ENCODE measurements around the gene PCLO.
"Not testable (repeated sequence)": the region's sequence is repeated elsewhere in the genome, so short reads cannot be mapped to it uniquely, and the experiment has no call there.

The PCLO gene

DNA sequence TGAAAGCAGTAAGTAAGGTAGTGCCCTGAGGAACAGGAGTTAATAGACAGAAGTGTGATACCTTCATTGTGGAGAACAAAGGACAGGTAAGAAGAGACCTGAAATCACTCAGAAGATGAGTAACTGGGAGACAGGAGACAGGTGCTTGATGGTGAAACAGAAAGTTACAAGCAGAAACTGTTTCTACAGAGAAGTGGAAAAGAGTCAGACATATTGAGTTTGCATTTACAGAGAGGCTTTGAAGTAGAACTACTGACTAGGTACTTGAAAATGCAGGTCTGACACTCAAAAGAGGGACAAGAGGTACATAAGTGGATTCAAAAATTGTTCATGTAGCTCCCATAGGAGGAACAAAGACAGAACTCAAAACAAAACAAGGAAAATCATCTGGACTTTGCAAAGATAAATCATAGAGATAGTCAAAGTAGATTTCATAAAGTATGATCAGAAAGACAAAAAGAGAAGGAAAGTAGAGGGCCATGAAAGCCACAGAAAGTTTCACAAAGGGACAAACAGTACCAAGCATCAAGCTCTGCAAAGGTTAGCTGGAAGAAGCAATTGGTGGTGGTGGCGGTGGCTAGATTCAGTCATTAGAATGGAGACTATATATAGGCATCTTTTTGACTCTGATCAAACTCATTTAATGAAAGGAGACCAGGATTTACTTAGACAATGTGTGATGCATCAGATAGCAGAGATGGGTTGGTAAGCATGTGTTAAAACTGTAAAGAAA, 198.4 kb downstream of the PCLO start:
- DNase-seq (ENCODE audit: low spot score), result no peak

DNA sequence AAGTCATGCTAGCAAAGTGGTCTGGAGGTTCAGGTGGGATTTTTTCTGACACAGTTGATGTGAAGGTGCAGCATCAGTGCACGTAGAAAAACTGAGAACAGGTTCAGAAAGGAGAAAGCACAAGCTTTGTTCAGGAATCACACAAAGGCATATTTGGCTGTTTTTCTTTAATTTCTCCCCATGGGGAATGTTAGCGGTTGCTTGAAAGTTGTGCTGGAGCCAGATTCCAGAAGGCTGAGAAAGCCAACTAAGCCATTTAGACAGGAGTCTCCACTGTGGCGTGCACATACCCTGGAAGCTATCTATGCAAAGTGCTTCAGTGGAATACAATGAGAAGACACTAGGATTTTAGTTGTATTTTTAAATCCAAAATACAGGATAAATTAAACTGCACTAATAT, 201.4 kb downstream of the PCLO start:
- DNase-seq (ENCODE audit: low spot score), result no peak

DNA sequence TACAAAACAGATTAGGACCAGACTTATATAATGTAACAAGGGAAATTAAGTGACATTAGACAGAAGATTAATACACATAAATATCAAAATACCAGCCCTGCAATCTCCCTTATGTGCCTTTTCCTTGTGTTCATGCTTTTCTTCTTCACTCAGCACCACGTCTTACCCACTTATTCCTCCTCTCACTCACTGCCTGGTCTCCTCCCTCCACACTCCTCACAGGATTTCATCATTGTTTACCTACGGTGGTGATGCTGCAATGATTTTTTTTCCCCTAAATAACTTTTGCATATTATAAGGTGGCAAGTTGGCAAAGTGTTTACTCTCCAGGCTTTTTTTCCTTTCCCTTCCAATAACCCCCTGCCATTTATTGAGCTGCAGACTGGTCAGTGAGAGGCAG, 203.2 kb downstream of the PCLO start:
- no peak for DNase-seq (ENCODE audit: low spot score)

DNA sequence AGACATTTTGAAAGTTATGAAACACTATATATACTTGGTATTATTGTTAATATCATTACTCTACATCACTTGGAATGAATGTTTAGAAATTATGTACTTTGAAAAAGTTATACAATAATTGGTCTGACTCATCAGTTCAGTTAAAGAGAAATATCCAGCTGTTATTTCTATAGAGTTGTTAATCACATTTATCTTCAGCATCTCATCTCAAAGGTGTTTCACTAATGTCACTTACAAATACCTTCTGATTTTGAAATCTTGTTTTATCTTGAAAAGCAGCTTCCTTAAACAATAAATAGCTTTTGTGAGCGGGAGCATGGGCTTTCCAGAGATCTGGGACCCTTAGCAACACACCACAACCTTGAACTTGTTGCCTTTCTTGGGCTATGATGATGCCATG, 205.2 kb downstream of the PCLO start:
- DNase-seq (ENCODE audit: low spot score), result no peak

DNA sequence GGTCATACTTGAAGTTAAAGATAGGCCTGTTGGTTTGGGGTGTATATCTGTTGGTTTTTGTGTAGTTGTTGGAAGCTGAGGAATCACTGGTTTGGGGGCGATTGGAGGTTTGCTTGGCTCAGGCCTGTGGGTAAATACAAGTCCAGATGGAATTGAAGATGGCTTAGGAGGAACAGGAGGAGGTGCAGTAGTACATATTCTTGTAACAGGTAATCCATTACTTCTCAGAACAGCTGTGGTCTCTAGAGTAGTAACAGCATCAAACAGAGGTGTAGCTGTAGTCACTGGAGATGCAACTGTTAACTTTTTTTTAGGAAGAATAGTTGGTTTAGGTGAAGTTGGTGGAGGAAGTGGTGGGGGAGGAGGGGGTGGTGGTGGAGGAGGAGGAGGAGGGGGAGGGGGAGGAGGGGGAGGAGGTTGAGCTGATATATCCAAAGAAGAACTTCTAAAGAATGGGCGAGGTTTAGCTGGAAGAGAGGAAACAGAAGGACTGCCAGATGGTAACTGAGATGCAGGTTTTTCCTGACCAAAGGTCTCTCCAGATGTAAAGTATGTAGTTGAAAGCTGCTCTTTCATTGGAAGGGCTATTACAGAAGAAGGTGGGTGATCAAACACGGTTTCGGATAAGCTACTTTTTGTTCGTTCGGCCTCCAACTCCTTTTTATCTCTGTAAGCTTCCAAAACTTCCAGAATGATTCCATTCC, 209.2 kb downstream of the PCLO start:
- DNase-seq (ENCODE audit: low spot score), result no peak

DNA sequence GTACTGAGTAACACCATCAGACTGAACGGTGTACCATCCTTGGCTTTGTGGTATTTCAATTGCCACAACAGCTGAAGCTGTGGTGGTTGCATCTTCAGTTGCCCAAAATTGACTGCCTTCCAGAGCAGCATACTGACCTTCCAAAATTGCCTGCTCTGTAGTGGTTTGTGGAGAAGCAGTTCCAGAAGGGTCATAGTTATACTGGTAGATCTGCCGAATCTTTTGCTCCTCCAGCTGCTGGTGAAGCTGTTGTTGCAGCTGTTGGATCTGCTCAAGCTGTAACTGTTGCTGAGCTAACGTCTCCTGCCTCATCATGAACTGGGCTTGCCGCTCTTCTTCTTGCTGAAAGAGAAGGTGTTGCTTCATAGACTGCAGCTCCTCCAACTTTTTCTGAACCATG, 212.2 kb downstream of the PCLO start:
- DNase-seq (ENCODE audit: low spot score), result no peak

DNA sequence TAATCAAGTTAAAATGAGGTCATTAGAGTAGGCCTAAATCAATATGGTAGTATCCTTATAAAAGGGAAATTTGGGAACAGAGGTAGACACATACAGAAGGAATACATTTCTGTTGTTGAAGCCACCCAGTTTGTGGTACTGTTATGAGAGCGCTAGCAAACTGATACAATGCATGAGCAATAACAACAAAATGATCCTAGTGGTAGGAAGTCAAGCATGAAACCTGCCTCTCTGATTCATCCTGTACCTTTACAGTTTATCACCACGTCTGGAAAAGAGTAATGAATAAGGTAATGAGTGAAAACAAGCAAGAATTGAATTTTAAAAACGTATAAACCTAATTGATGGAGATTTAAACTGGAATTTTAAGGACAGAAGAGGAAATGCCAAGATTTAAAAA, 217.2 kb downstream of the PCLO start:
- no peak for DNase-seq (ENCODE audit: low spot score)

DNA sequence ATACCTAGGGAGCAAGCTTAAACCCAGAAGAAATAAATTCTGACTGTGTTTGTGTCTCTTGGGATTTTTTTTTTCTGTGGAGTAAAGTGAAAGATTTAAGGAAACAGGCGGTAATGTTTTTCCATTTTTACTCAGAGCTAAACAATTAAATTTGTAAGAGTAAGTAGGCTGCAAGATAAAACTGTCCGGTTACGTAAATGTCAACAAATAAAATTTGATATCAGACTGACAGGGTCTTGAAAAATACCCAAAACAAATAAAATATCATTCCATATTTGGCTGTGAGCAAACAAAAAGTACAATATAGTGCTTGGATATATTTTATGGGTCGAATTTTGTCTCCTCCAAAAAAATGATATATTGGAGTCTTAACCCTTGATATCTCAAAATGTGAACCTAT, 217.6 kb downstream of the PCLO start:
- DNase-seq (ENCODE audit: low spot score), result no peak

DNA sequence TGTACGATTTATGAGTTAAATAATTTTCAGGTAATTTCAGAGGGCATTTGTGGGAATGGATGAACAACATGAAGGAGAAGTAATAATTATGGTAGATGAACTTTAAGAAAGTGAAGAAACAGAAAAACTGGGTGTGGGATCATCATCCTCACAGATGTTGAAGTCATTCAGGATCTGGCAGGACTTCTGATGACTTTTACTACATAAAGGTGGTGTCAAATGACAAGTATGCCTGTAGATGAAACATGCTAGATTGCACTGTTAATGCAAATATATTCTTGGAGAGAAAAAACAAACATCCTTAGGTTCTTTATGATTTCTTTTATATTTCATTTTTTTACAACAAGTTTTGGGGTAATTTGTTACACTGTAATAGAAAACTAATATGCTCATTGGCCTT, 230.2 kb downstream of the PCLO start:
- DNase-seq (ENCODE audit: low spot score), result no peak

DNA sequence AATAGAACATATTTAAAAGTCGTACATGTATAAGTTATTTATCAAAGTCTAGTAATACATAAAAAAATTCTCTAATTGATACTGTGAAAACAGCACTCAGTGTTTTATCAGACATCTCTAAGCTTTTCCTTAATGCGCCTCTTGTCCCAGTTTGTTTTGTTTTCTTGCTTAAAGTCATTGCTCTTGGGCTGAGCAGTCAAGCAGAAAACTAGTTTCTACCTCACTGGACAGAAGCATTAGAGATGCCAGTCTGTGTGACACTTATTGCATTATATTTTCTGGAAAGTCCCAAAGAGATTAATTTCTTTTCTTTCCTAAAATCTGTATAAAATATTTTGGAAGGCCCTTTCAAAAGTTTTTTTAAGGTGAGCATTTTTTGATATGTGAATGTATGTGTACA, 236.2 kb downstream of the PCLO start:
- no peak for DNase-seq (ENCODE audit: low spot score)

DNA sequence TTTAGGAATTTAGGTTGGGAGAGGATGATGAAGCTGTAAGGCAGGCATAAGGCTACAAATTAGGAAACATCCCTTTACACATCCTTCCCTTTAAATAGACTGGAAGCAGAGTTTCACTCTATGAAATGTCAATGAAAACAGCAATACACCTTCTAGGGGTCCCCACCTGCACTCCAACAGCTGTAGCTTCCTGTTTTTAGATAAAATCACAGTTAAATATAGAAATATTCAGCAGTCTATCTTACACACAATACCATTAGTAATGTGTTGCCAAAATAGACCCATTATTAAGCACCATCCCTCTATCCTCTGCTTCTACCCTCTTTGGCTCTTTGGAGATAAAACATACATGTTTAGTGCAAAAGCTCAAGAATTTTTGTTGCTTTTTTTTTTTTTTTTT, 237.4 kb downstream of the PCLO start:
- DNase-seq (ENCODE audit: low spot score), result no peak

DNA sequence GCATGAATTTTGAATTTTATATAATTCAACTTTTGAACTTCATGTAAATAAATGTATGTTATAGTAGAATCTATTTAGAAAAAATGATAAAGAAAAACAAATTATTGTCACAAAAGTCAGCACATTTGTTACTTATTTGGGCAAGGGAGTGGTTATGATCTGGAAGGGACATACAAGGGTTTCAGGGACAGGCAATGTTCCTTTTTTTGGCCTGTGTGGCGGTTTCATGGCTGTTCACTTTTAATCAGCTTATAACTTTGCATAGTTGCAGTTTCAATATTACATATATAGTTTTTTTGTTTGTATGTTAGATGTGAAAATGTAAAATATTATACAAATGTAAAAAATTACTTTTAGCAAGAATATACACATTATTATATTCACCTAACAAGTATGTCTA, 256.2 kb downstream of the PCLO start:
- no peak for DNase-seq (ENCODE audit: low spot score)

DNA sequence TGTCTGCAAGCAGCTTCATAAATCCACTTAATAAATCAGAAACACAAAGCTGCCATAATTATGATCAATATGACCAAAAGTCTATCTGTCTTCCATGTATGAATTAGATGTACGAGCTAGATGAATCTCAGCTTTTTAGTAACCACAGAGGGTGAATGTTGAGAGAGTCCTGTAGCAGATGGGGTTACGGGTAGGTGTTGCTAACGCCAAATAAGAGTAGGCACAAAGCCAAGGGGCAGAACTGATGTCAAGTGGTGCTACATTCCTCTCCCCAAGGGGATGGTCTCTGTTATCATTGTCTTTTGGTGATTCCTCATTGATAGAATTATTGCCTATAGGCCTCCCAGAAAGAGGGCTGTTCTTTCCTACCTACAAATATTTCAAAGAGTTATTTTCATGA, 257.8 kb downstream of the PCLO start:
- DNase-seq (ENCODE audit: low spot score), result no peak

DNA sequence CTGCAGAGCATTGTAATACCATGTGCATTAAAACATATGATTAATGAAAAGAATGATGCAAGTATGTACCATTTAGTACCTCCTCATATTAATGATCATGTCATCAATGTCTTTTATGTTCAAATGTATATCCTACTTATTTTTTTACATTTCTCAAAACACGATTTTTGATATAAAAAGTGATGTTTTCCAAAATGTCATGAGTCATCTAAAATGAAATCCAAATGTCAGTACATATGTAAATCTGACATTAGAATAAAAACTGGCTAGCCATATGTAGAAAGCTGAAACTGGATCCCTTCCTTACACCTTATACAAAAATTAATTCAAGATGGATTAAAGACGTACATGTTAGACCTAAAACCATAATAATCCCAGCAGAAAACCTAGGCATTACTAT, 261.6 kb downstream of the PCLO start:
- not testable (repeated sequence) for DNase-seq (ENCODE audit: low spot score)

DNA sequence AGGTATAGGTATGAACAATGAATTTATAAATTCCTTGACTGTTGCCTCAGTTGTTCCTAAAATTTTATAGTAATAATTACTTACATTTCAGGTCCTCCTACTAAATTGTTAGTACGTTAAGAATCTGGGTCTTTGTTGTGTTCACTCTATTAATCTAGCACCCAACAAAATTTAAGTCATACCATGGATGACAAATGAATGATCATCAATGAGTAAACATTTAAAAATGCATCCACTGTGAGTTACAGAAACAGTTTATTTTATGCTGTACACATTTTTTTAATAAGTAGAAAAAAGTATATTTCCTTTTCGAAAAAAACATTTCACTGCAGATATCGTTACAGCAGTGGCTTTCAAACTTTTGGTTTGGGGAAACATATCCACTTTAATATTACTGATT, 265.2 kb downstream of the PCLO start:
- no peak for DNase-seq (ENCODE audit: low spot score)

DNA sequence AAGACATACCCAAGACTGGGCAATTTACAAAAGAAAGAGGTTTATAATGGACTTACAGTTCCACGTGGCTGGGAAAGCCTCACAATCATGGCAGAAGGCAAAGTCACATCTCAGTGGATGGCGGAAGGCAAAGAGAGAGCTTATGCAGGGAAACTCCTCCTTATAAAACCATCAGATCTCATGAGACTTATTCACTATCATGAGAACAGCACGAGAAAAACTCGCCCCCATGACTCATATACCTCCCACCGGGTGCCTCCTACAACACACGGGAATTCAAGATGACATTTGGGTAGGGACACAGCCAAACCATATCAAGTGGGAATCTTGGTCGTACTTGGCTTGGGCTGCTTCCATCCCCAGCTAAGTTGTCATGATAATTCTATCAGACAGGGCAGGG, 268.3 kb downstream of the PCLO start:
- DNase-seq (ENCODE audit: low spot score), result not testable (repeated sequence)

DNA sequence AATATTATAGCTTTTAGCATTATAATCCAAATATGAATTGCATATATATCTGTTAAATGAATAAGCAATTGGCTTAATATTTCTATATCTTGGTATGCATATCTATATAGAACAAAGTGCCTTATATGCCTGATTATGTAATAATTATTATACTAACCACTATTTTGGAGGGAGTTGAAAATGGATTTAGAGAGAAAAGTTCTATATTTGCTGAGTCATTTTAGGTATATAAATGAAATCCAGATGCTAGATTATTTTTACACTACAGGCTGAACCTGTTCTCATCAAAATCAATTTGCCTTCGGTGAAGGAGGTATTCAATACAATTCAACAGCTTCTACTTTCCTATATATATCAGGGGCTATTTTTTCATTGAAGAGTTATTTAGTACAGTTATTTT, 276.4 kb downstream of the PCLO start:
- no peak for DNase-seq (ENCODE audit: low spot score)

DNA sequence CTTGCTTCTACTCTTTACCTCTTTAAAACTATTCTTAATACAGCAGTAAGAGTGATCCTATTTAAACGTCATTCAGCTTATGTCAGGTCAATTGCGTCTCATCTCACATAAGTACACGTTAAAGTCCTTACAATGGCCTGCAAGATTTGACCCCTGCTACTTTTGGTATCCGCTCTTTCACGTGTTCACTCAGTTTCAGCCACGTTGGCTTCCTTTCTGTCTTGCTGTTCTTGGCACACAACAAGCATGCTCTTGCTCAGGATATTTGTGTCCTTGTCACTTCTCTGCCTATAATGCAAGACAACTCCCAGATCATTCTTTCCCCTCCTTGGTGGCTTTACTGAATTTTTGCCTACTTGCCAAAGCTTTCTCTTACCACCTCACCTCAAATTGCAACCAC, 296.8 kb downstream of the PCLO start:
- DNase-seq (ENCODE audit: low spot score), result no peak

DNA sequence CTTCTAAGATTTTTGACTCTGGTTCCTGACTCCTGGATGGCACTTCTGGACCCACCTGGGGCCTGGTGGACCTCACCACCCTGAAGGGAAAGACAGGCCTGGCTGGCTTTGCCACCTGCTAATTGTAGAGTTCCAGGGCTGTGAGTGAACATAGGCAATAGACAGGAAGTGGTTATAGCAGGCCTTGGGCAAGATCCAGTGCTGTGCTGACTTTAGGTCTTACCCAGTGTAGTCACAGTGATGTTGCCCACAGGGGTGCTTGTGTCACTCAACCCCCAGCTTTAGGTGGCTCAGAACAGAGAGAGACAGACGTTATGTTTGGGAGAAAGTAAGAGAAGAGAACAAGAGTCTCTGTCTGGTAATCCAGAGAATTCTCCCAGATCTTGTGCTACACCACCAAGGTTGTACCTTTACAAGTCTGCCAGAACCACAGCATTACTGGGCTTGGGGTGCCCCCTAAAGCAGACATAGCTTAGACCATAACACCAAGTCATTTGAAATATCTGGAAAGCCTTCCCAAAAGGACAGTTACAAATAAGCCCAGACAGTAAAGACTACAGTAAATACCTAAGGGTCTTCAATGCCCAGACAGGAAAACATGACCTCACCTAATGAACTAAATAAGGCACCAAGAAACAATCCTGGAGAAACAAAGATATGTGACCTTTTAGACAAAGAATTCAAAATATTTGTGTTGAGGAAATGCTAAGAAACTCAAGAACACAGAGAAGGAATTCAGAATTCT, 303.4 kb downstream of the PCLO start:
- no peak for DNase-seq (ENCODE audit: low spot score)

DNA sequence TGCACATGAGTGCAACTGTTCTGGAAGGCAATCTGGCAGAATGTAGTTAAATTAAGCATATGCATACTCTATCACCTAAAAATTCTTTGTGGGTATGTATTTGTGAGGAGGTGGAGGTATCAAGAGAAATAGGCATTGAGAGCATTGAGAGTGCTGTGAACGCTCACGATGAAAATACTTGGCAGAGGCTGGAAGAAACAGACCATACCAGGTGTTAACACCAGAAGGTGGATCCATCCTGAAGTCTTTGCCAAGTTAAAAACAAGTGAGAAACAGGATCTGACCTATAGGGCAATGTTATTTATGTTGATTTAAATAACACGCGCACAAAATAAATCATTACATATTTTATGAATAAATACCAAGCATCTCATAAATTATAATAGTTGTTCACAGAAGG, 311.6 kb downstream of the PCLO start:
- DNase-seq (ENCODE audit: low spot score), result no peak

DNA sequence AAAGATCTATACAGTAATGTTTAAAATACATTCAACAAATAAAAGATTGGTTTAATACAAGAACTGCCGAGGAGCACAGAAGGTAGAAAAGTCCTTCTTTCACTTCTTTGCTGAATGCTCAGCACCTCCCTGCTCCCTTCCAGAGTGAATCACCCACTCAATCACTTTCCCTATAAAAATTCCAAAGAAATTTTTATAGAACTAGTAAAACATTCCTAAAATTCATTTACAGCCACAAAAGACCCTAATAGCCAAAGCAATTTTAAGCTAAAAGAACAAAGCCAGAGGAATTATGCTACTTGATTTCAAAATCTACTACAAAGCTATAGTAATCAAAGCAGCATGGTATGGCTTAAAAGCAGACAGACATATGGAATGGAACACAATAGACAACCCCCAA, 320.9 kb downstream of the PCLO start:
- no peak for DNase-seq (ENCODE audit: low spot score)

DNA sequence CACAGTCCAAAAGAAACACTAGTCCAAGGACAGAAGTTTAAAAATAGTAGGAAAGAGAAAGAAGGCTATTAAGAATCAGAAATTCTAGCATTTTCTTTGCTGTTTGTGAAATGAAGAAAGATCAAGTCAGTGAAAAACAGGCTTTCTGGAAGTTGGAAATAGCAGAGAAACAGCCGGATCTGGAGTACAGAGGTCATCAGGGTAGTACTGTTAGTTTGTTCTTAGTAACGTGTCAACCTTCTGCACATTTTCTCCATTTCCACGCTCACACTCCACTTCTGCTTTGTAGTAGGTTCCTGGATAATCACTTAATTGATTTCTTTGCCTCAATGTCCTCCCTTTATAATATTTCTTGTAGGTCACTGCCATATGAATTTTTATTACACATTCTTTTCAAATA, 322.6 kb downstream of the PCLO start:
- no peak for DNase-seq (ENCODE audit: low spot score)

DNA sequence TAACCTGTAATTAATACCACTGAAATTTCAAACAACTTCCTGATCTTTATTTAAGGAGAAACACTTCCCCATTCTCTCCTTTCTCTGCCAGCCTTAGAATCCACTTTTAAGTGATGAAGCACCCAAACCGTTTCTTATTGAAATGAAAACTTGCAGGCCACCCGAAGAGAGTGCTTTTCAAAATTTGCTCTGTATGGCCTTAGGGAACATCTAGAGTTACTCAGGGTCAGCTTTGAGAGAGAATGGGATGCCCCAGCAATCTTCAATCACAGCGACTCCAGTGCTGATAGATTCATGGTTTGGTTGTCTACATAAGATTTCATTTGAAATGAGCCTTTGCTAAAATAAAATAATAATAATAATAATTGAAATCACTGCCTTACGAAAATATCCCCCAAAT, 323.1 kb downstream of the PCLO start:
- DNase-seq (ENCODE audit: low spot score), result no peak

Data from activated CD4-positive, alpha-beta T cell treated with anti-CD3 and anti-CD28 coated beads, Interleukin-2, Interleukin-4, amounts not matched to agents 100 ng/mL and 50 ng/mL, durations not matched to agents 16 hours and 8 hours (primary cell).